ENCODE data around the gene PCDH9.

DNA sequence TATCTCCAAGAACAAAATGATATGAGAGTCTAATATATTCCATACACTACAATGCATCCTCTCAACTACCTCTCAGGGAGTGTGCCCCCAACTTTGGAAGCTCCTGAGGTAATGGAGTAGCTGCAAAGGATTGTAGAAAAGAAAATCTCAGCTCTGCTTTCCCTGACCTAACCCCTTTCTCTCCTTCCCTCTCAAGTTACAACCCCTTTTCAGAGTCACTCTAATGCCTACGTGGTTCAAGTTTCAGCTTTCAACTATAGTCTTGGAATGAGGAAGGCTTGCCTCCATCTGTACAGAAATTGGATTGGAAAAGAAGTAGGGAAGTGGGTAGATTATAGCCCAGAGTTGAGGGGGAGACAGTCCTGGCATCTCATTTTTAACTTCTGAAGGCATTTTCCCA is 256.0 kb downstream of the PCDH9 start:
- no peak for TF ChIP-seq POLR2AphosphoS5 (IDR thresholded peaks at IDR 0.05; ENCODE audit: borderline replicate concordance, low read depth, low read length)
- TF ChIP-seq EZH2 (IDR thresholded peaks at IDR 0.05), result no peak
